Peyer's patch (tissue), 4 donors: ENCODE results near the gene CDC25A. TPM values are rescaled to one million over a fixed set of nuclear protein-coding genes. Genes with fewer than 3 reads are reported as not detected.

Experiments used
- DNase-seq, 3 donors: peaks; one replicate each; pipeline ENCODE4 v3.0.0-alpha.2; 2017 to 2019
- H3K27ac ChIP-seq, 4 donors: fragments of 200-600 bp; sonication (generic); one replicate each; pipeline ENCODE4 v1.5.1; 2016 to 2019
- H3K27me3 ChIP-seq, 2 donors: fragments of 200-600 bp; sonication (generic); one replicate each; pipeline ENCODE4 v1.5.1; 2019
- H3K36me3 ChIP-seq, 3 donors: fragments of 200-600 bp; sonication (generic); one replicate each; pipeline ENCODE4 v1.5.1; 2016 to 2019
- H3K4me1 ChIP-seq, 4 donors: fragments of 200-600 bp; sonication (generic); one replicate each; pipeline ENCODE4 v1.5.1; 2016 to 2019
- H3K4me3 ChIP-seq, 4 donors: fragments of 200-600 bp; sonication (generic); 1 replicate in 3 of 4; 2 replicates in 1 of 4; pipeline ENCODE4 v1.5.1; 2016 to 2019; ENCODE audit warnings: mild to moderate bottlenecking in 1 of 4
- H3K9me3 ChIP-seq, 4 donors: fragments of 200-600 bp; sonication (generic); one replicate each; pipeline ENCODE4 v1.5.1; 2016 to 2019; ENCODE audit warnings: mild to moderate bottlenecking in 1 of 4
- POLR2A ChIP-seq, 2 donors: fragments of 450-650 bp; IDR thresholded peaks; one replicate each; pipeline ENCODE4 v1.5.1; 2017; ENCODE audit warnings: antibody characterized with exemption in 2 of 2, mild to moderate bottlenecking in 2 of 2, moderate library complexity in 2 of 2
- total RNA-seq, 4 donors: library from RNA; depleted of rRNA; stranded (reverse); fragments of >200 nt; gene quantifications; one replicate each; pipeline ENCODE4 v1.1.0, GENCODE V29; 2016
- TF ChIP-seq, protein P1 (sequence below), 6 experiments: fragments of 450-650 bp in 4 of 6; fragments of 200-600 bp in 2 of 6; sonication (generic) in 1 of 6; IDR thresholded peaks; one replicate each; pipeline ENCODE4 v1.5.1; 2017 to 2019; ENCODE audit warnings: antibody characterized with exemption in 6 of 6, mild to moderate bottlenecking in 3 of 6, moderate library complexity in 1 of 6

The CDC25A gene
- total RNA-seq, 4 donors from 2014 or later, result 3.3 to 10.4 (median 6.3) TPM

DNA sequence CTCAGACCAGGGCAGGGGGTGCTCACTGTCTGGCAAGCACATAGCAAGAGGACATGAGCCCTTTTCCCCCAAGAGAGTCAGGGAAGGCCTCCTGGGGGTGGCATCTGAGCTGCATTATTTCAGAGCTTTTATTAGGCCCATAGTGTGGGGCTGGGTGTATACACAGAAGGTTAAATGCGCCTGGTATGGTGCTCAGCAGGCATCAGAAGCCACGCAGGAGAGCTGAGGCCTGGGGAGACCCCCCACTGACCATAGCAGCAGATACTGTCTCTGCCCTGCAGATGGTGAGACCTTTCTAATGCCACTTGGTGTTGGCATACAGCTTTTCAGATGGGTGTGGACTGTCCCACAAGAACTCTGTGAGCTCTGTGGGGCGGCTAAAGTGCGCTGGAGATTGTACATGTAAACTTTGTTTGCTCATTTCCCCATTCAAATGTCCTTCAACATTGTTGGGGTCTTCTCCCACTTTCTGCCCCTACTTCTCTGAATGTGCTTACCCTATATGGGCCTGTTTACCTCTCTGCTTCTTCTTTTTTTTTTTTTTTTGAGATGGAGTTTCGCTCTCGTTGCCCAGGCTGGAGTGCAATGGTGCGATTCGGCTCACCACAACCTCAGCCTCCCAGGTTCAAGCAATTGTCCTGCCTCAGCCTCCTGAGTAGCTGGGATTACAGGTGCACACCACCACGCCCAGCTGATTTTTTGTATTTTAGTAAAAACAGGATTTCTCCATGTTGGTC is 62.2 kb downstream of the CDC25A start:
- H3K9me3 ChIP-seq, result no peaks in the 10 kb centered on the region
- DNase-seq, result no peak
- H3K27me3 ChIP-seq, result no peaks in the 10 kb centered on the region
- TF ChIP-seq, protein P1, sequence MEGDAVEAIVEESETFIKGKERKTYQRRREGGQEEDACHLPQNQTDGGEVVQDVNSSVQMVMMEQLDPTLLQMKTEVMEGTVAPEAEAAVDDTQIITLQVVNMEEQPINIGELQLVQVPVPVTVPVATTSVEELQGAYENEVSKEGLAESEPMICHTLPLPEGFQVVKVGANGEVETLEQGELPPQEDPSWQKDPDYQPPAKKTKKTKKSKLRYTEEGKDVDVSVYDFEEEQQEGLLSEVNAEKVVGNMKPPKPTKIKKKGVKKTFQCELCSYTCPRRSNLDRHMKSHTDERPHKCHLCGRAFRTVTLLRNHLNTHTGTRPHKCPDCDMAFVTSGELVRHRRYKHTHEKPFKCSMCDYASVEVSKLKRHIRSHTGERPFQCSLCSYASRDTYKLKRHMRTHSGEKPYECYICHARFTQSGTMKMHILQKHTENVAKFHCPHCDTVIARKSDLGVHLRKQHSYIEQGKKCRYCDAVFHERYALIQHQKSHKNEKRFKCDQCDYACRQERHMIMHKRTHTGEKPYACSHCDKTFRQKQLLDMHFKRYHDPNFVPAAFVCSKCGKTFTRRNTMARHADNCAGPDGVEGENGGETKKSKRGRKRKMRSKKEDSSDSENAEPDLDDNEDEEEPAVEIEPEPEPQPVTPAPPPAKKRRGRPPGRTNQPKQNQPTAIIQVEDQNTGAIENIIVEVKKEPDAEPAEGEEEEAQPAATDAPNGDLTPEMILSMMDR (IDR thresholded peaks at IDR 0.05), result no peak
- no peak for TF ChIP-seq POLR2A (IDR thresholded peaks at IDR 0.05)
- no peak overlapping the region for H3K4me3 ChIP-seq
- H3K4me1 ChIP-seq, result peaks cover 0 to 10% (median 0%) of the 10 kb centered on the region in 4 donors
- no peaks in the 10 kb centered on the region for H3K36me3 ChIP-seq
- H3K27ac ChIP-seq, result no peak overlapping the region

DNA sequence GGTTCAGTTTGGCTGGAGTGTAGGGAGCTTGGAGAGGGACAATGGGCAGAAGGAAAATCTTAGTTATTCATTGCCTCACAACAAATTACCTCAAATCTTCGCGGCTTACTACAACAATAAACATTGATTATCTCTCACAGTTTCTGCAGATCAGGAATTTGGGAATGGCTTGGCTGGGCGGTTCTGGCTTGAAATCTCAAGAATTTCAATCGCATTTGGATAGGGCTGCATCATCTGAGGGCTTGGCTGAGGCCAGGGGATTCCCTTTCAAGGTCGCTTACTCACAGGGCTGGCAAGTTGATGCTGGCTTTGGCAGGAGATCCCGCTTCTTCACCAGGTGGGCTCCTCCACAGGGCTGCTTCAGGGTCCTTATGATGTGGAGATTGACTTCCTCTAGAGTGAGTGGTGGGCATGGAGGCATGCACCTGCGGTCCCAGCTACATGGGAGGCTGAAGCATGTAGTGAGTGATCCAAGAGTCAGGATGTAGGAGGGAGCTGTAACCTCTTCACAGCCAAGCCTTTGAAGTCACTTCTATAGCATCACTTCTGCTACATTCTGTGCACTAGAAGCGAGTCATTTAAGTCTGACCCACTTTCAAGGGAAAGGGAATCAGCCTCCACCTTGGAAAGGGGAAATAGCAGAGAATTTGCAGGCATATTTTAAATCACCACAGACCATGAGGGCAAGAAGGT is 63.1 kb downstream of the CDC25A start:
- DNase-seq, result no peak
- no peaks in the 10 kb centered on the region for H3K36me3 ChIP-seq
- H3K4me1 ChIP-seq, result peaks cover 0 to 4% (median 0%) of the 10 kb centered on the region in 4 donors
- H3K27me3 ChIP-seq, result no peaks in the 10 kb centered on the region
- H3K27ac ChIP-seq, result peak overlapping the region in 1 of 4 donors; percentile 17
- H3K9me3 ChIP-seq, result no peaks in the 10 kb centered on the region
- H3K4me3 ChIP-seq, result no peak overlapping the region
- TF ChIP-seq, protein P1 (IDR thresholded peaks at IDR 0.05), result no peak
- TF ChIP-seq POLR2A (IDR thresholded peaks at IDR 0.05), result no peak

DNA sequence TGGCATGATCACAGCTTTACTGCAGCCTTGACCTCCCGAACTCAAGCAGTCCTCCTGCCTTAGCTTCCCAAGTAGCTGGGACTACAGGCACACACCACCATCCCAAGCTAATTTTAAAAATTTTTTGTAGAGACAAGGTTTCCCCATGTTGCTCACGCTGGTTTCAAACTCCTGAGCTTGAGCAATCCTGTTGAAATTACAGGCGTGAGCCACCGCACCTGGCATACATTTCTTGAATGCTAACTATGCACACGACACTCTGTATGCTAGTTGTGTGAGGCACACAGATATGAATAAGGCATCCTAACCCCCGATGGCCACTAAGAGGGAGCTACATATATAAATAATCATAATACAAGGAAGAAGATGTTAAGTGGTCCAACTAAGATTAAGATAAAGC is 64.9 kb downstream of the CDC25A start:
- no peaks in the 10 kb centered on the region for H3K27me3 ChIP-seq
- no peak overlapping the region for H3K4me3 ChIP-seq
- no peaks in the 10 kb centered on the region for H3K36me3 ChIP-seq
- H3K27ac ChIP-seq, result no peak overlapping the region
- H3K9me3 ChIP-seq, result no peaks in the 10 kb centered on the region
- DNase-seq, result no peak
- no peak for TF ChIP-seq POLR2A (IDR thresholded peaks at IDR 0.05)
- TF ChIP-seq, protein P1 (IDR thresholded peaks at IDR 0.05), result no peak
- no peaks in the 10 kb centered on the region for H3K4me1 ChIP-seq

DNA sequence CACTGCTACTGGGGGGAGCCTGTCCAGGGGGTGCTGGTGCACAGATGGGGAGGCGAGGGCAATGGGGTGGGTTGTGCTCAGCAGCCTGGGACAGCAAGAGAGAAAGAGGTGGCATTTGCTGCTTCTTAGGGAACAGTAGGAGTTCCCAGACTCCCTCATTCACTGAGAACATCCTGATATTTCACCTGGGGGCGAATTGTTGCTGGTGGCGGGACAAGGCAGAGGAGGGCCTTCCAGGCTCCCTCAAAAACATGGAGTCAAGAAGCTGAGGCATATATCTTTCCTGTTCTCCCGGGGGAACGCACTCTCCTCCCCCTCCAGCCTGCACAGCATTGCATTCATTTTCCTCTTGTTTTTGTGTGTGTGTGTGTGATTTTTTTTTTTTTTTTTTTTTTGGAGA is 65.7 kb downstream of the CDC25A start:
- no peaks in the 10 kb centered on the region for H3K9me3 ChIP-seq
- DNase-seq, result no peak
- no peak overlapping the region for H3K4me3 ChIP-seq
- H3K27ac ChIP-seq, result no peak overlapping the region
- no peaks in the 10 kb centered on the region for H3K36me3 ChIP-seq
- TF ChIP-seq, protein P1 (IDR thresholded peaks at IDR 0.05), result no peak
- no peak for TF ChIP-seq POLR2A (IDR thresholded peaks at IDR 0.05)
- no peaks in the 10 kb centered on the region for H3K27me3 ChIP-seq
- H3K4me1 ChIP-seq, result no peaks in the 10 kb centered on the region

DNA sequence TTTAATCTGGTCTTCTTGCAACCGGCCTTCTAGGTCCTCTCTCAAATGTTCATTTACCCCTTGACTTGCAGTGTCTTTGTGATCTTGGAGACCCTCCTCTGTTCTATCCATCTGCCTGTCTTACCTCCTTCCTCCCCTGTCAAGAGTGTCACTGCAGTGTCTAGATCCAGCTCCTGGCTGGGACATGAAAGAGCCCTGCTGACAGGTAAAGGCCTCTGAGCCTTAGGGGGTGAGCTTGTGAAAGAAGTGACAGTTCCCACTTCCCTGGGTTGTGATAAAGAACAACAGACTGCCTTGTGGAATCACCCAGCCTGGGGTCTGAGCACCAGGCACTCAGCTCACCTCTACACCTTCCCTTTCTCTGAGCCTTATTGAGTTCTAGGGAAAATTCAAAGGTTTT is 68.0 kb downstream of the CDC25A start:
- Histone ChIP-seq H3K27ac (no peak overlapping the region), H3K4me1 (no peaks in the 10 kb centered on the region), H3K4me3 (no peak overlapping the region), H3K27me3 (no peaks in the 10 kb centered on the region), H3K36me3 (no peaks in the 10 kb centered on the region), H3K9me3 (no peaks in the 10 kb centered on the region)
- DNase-seq, result no peak
- no peak for TF ChIP-seq POLR2A (IDR thresholded peaks at IDR 0.05)
- TF ChIP-seq, protein P1 (IDR thresholded peaks at IDR 0.05), result no peak
